Endothelial cell of umbilical vein (primary cell): ENCODE results near the gene SCYGR4. TPM values are rescaled to one million over a fixed set of nuclear protein-coding genes. Genes with fewer than 3 reads are reported as not detected.

Experiments
- BruUV-seq: library from RNA; stranded (reverse); fragments of 400-500 nt; replicated peaks from 2 replicates; lab custom pipeline; 2021; lab: Mats Ljungman, UMichigan
- CTCF ChIA-PET: fragments of 300-600, 350-600 bp; sonication (Branson Sonifier 250); formaldehyde crosslinking; loops from one replicate; lab custom pipeline; 2021; ENCODE audit warnings: antibody characterized with exemption, inconsistent platforms; lab: Charles Lee
- POLR2A ChIA-PET: fragments of 300-600, 350-600 bp; sonication (Branson Sonifier 250); formaldehyde crosslinking; loops from one replicate; lab custom pipeline; 2021; ENCODE audit warnings: antibody characterized with exemption, inconsistent platforms; lab: Charles Lee
- DNase-seq: peaks from one replicate; pipeline ENCODE4 v3.0.0-alpha.2; 2011; ENCODE audit warnings: low read depth, low spot score
- FAIRE-seq: peaks from 2 replicates; lab custom pipeline; 2011; peaks lifted over from hg19 to GRCh38; lab: Jason Lieb, UNC
- H2AFZ ChIP-seq: 2 replicates; pipeline ENCODE4 v1.6.0; 2012; ENCODE audit warnings: low read depth, low read length, control low read depth, inconsistent platforms
- H3K27ac ChIP-seq: 2 replicates; pipeline ENCODE4 v1.5.1; 2011; ENCODE audit warnings: low read depth, mild to moderate bottlenecking, control low read depth, low read length, moderate library complexity; ENCODE audit not compliant: insufficient read depth
- H3K27me3 ChIP-seq, 2 experiments: 2 replicates each; pipeline versions ENCODE4 v1.6.0 to v1.6.1; 2011; ENCODE audit warnings: low read length in 2 of 2, mixed read lengths in 1 of 2; ENCODE audit not compliant: control insufficient read depth in 2 of 2, insufficient read depth in 2 of 2
- H3K36me3 ChIP-seq, 2 experiments: 2 replicates in 1 of 2; 3 replicates in 1 of 2; pipeline ENCODE4 v1.5.1; 2011; ENCODE audit warnings: low read length in 2 of 2, mild to moderate bottlenecking in 1 of 2, moderate library complexity in 1 of 2; ENCODE audit not compliant: control insufficient read depth in 2 of 2, insufficient read depth in 2 of 2; ENCODE audit errors: extremely low read depth in 1 of 2
- H3K4me1 ChIP-seq: 3 replicates; pipeline ENCODE4 v1.5.1; 2011; ENCODE audit warnings: mild to moderate bottlenecking, low read length; ENCODE audit not compliant: control insufficient read depth, insufficient read depth; ENCODE audit errors: extremely low read depth
- H3K4me2 ChIP-seq: 2 replicates; pipeline ENCODE4 v1.6.1; 2011; ENCODE audit warnings: low read length, control low read depth, mixed read lengths; ENCODE audit not compliant: insufficient read depth
- H3K4me3 ChIP-seq, 3 experiments: fragments of 200-600 bp in 1 of 3; sonication (generic), shearing (Covaris generic) in 1 of 3; replicated peaks in 1 of 3; 2 replicates each; pipeline ENCODE4 v1.5.1; 2011 to 2016; ENCODE audit warnings: control low read depth in 3 of 3, low read length in 3 of 3, mild to moderate bottlenecking in 2 of 3, inconsistent platforms in 1 of 3, low read depth in 1 of 3, moderate library complexity in 1 of 3; ENCODE audit not compliant: insufficient read depth in 1 of 3
- H3K79me2 ChIP-seq: 2 replicates; pipeline ENCODE4 v1.6.0; 2012; ENCODE audit warnings: low read length, inconsistent platforms; ENCODE audit not compliant: control insufficient read depth, insufficient read depth
- H3K9ac ChIP-seq: replicated peaks from 2 replicates; pipeline ENCODE3; 2011; ENCODE audit warnings: low read length, control low read depth; ENCODE audit not compliant: insufficient read depth; ENCODE audit errors: extremely low read depth
- H3K9me1 ChIP-seq: replicated peaks from 3 replicates; pipeline ENCODE4 v1.6.0; 2011; ENCODE audit warnings: mild to moderate bottlenecking, low read length; ENCODE audit not compliant: control insufficient read depth, insufficient read depth; ENCODE audit errors: extremely low read depth
- H3K9me3 ChIP-seq: replicated peaks from 2 replicates; pipeline ENCODE4 v1.5.1; 2012; ENCODE audit warnings: low read length, inconsistent platforms; ENCODE audit not compliant: control insufficient read depth, insufficient read depth
- H4K20me1 ChIP-seq: replicated peaks from 2 replicates; pipeline ENCODE3; 2011; ENCODE audit warnings: mild to moderate bottlenecking, low read length; ENCODE audit not compliant: control insufficient read depth, insufficient read depth; ENCODE audit errors: extremely low read depth
- EZH2 ChIP-seq: IDR thresholded peaks from 2 replicates; pipeline ENCODE4 v1.6.1; 2012; ENCODE audit warnings: borderline replicate concordance, low read depth, mild to moderate bottlenecking, moderate library complexity, low read length, inconsistent platforms; ENCODE audit not compliant: severe bottlenecking
- FOS ChIP-seq: IDR thresholded peaks from 2 replicates; pipeline ENCODE4 v1.6.1; 2011; ENCODE audit warnings: mild to moderate bottlenecking, low read length, moderate library complexity, borderline replicate concordance; ENCODE audit not compliant: insufficient read depth
- GATA2 ChIP-seq: IDR thresholded peaks from 2 replicates; pipeline ENCODE4 v1.7.0; 2011; ENCODE audit warnings: low read depth, mild to moderate bottlenecking, moderate library complexity, mixed read lengths, low read length; ENCODE audit not compliant: insufficient read length, insufficient read depth
- JUN ChIP-seq: IDR thresholded peaks from 2 replicates; pipeline ENCODE4 v1.6.1; 2011; ENCODE audit warnings: borderline replicate concordance, low read depth; ENCODE audit not compliant: insufficient read length, insufficient read depth
- MAX ChIP-seq: IDR thresholded peaks from 2 replicates; pipeline ENCODE4 v1.6.1; 2011; ENCODE audit not compliant: insufficient read depth, insufficient read length
- MYC ChIP-seq: IDR thresholded peaks from one replicate; pipeline ENCODE4 v1.6.1; 2011; ENCODE audit warnings: mild to moderate bottlenecking, low read depth, low read length
- POLR2A ChIP-seq: IDR thresholded peaks from 2 replicates; pipeline ENCODE4 v1.6.1; 2012; ENCODE audit warnings: low read depth, mild to moderate bottlenecking, control low read depth, low read length
- POLR2AphosphoS5 ChIP-seq: IDR thresholded peaks from 2 replicates; pipeline ENCODE4 v1.6.1; 2012; ENCODE audit warnings: low read depth, mild to moderate bottlenecking, control low read depth, low read length, moderate library complexity; ENCODE audit not compliant: insufficient read depth
- dilution Hi-C: fragments of 300-500 bp; cut with MboI; formaldehyde crosslinking; loops from one replicate; pipeline ENCODE4 v1.15.0; 2019; ENCODE audit warnings: low sequenced_read_pairs; ENCODE audit not compliant: extremely low pct_ligation_motif_present
- intact Hi-C: fragments of 100-400 bp; cut with micrococcal nuclease; formaldehyde crosslinking; loops from one replicate; pipeline ENCODE4 v1.10.0; 2022
- polyA plus RNA-seq, 4 experiments: library from polyadenylated mRNA; depleted of rRNA in 3 of 4; stranded (reverse) in 3 of 4; unstranded in 1 of 4; fragments of >200 nt; gene quantifications; 2 replicates each; pipeline versions ENCODE4 v1.2.1 to v1.2.3, GENCODE V29; 2011 to 2012; ENCODE audit warnings: missing spikeins in 1 of 4
- total RNA-seq: library from RNA; stranded (reverse); gene quantifications from 2 replicates; pipeline ENCODE4 v1.2.3, GENCODE V29; 2021
- TF ChIP-seq, protein P1 (sequence below), 2 donors: IDR thresholded peaks; 1 replicate in 1 of 2; 2 replicates in 1 of 2; pipeline ENCODE4 v1.5.1; 2011; ENCODE audit warnings: low read length in 2 of 2, mild to moderate bottlenecking in 2 of 2, moderate library complexity in 2 of 2, control low read depth in 1 of 2, inconsistent platforms in 1 of 2, low read depth in 1 of 2; ENCODE audit not compliant: insufficient read depth in 1 of 2; ENCODE audit errors: extremely low read depth in 1 of 2

SCYGR4 gene
- total and polyA plus RNA-seq, 2 donors (not counting 3 experiments of a cell fraction or from before 2014, with no cell fraction given) = not detected

GRCh38 chr2:227657199-227657845 lies 40.0 kb downstream of the SCYGR4 start:
- H3K9me3 ChIP-seq = no peaks in the 10 kb centered on the region
- no peaks in the 10 kb centered on the region for H4K20me1 ChIP-seq
- H3K4me2 ChIP-seq = no peak overlapping the region
- H3K79me2 ChIP-seq = no peaks in the 10 kb centered on the region
- TF ChIP-seq MAX = no peak
- TF ChIP-seq JUN = no peak
- no peak for TF ChIP-seq GATA2
- TF ChIP-seq POLR2A = no peak
- TF ChIP-seq, protein P1, sequence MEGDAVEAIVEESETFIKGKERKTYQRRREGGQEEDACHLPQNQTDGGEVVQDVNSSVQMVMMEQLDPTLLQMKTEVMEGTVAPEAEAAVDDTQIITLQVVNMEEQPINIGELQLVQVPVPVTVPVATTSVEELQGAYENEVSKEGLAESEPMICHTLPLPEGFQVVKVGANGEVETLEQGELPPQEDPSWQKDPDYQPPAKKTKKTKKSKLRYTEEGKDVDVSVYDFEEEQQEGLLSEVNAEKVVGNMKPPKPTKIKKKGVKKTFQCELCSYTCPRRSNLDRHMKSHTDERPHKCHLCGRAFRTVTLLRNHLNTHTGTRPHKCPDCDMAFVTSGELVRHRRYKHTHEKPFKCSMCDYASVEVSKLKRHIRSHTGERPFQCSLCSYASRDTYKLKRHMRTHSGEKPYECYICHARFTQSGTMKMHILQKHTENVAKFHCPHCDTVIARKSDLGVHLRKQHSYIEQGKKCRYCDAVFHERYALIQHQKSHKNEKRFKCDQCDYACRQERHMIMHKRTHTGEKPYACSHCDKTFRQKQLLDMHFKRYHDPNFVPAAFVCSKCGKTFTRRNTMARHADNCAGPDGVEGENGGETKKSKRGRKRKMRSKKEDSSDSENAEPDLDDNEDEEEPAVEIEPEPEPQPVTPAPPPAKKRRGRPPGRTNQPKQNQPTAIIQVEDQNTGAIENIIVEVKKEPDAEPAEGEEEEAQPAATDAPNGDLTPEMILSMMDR (IDR thresholded peaks at IDR 0.05; ENCODE audit: extremely low read depth in 1 of 2, insufficient read depth in 1 of 2, low read depth in 1 of 2, low read length in 2 of 2) = no peak
- TF ChIP-seq MYC = no peak
- no peak for TF ChIP-seq POLR2AphosphoS5
- TF ChIP-seq FOS = no peak
- no peak for TF ChIP-seq EZH2
- H3K9me1 ChIP-seq = no peaks in the 10 kb centered on the region
- H3K36me3 ChIP-seq = no peaks in the 10 kb centered on the region
- no peak overlapping the region for H3K27ac ChIP-seq
- BruUV-seq = no TSS peak
- no peak overlapping the region for H3K9ac ChIP-seq
- no peaks in the 10 kb centered on the region for H3K4me1 ChIP-seq
- ChIA-PET POLR2A (no interaction called here), CTCF (interaction anchor here (0.8 to 5.3 kb wide), 30 partner anchors 7 to 1930 kb away, joined by 3 to 105 read pairs (median 6); partner anchors contain the start of gene DAW1)
- intact Hi-C loops (no loop called here), dilution Hi-C loops (no loop called here)
- no peak for FAIRE-seq
- no peak for DNase-seq
- H2AFZ ChIP-seq = no peak overlapping the region
- no peak overlapping the region for H3K4me3 ChIP-seq
- H3K27me3 ChIP-seq = peaks cover 0 to 4% of the 10 kb centered on the region in 2 experiments
